Mucosa of descending colon (tissue), 3 donors: ENCODE results near the gene PLPP2. TPM values are rescaled to one million over a fixed set of nuclear protein-coding genes. Genes with fewer than 3 reads are reported as not detected.

Experiments used
- ATAC-seq: fragments of 200-7000 bp; cut with Tn5 transposase; one replicate; pipeline ENCODE4 v1.9.1; 2020; ENCODE audit warnings: mild to moderate bottlenecking, moderate library complexity
- DNase-seq, 3 donors: peaks; one replicate each; pipeline ENCODE4 v3.0.0-alpha.2; 2020
- H3K36me3 ChIP-seq: fragments of 200-600 bp; one replicate; pipeline ENCODE4 v1.8.0; 2021; ENCODE audit warnings: low read depth, mild to moderate bottlenecking
- H3K4me1 ChIP-seq: fragments of 200-600 bp; one replicate; pipeline ENCODE4 v1.8.0; 2021; ENCODE audit warnings: low read depth, mild to moderate bottlenecking
- H3K4me3 ChIP-seq: fragments of 200-600 bp; one replicate; pipeline ENCODE4 v1.8.0; 2021; ENCODE audit warnings: mild to moderate bottlenecking
- H3K9me3 ChIP-seq: fragments of 200-600 bp; one replicate; pipeline ENCODE4 v1.8.0; 2021; ENCODE audit warnings: mild to moderate bottlenecking
- intact Hi-C, 2 donors: fragments of 100-400 bp; cut with DNase I in 1 of 2; cut with micrococcal nuclease in 1 of 2; formaldehyde crosslinking; loops; one replicate each; pipeline versions ENCODE4 v1.11.0 to v1.11.1; 2022; cut with DNase I, micrococcal nuclease
- total RNA-seq, 3 donors: library from RNA; stranded (reverse); fragmentation: NEBNext Ultra II Directional in 2 of 3; extraction: Animal tissue kit (Norgen Biotek cat#: 25700) in 2 of 3; gene quantifications; one replicate each; pipeline versions ENCODE4 v1.2.1 to v1.2.4, GENCODE V29; 2021 to 2023
- TF ChIP-seq, protein P1 (sequence below): fragments of 200-600 bp; IDR thresholded peaks from one replicate; pipeline ENCODE4 v1.8.0; 2022; ENCODE audit warnings: antibody characterized with exemption, mild to moderate bottlenecking
- donor health status: DM: no; HTN: no; CAD: no; lungs with moderate emphysema.
- donor health status: DM: no; HTN: no; CAD: no.
- donor health status: DM: no; HTN: yes; CAD: no.

Gene PLPP2
- total RNA-seq, 3 donors from 2014 or later: 41.9 to 107 (median 75.4) TPM

DNA sequence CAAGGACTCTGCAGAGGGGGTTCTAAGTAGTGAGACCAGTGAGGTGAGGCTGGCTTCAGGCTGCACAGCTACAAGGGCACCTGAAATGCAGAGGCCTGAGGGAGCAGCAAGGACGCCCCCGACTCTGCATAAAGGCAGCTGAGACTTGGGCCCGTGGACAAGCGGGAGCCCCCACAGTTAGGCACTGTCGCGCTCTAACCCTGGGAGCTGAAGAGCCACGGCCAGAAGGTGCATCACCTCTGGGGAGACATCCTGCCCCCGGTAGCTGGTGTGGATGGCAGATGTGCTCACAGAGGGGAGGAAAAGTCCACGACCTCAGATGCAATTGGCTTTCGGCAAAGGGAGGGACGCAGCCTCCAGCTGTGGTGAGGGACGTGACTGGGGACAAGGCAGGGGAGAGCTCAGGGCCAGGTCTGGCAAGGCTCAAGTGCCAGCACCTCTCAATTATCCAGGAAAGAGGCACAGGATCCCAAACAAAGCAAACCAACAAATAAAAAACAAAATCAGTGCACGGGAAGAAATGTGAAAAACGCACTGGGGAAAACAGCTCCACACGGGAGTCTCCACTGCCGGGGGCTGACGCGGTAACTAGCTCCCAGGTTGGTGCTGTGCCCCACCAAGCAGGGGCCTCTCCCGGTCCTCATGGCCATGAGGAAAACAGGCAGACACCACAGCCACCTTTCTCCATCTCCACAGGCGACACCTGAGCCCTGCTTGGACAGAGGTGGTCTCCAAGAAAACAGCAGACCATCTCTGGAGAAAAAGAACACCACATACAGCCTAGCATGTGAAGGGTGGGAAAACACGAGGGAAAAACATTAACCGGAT is 23.0 kb upstream of the PLPP2 start:
- no peaks in the 10 kb centered on the region for H3K4me1 ChIP-seq
- no peak for ATAC-seq
- TF ChIP-seq, protein P1, sequence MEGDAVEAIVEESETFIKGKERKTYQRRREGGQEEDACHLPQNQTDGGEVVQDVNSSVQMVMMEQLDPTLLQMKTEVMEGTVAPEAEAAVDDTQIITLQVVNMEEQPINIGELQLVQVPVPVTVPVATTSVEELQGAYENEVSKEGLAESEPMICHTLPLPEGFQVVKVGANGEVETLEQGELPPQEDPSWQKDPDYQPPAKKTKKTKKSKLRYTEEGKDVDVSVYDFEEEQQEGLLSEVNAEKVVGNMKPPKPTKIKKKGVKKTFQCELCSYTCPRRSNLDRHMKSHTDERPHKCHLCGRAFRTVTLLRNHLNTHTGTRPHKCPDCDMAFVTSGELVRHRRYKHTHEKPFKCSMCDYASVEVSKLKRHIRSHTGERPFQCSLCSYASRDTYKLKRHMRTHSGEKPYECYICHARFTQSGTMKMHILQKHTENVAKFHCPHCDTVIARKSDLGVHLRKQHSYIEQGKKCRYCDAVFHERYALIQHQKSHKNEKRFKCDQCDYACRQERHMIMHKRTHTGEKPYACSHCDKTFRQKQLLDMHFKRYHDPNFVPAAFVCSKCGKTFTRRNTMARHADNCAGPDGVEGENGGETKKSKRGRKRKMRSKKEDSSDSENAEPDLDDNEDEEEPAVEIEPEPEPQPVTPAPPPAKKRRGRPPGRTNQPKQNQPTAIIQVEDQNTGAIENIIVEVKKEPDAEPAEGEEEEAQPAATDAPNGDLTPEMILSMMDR: no peak
- no peaks in the 10 kb centered on the region for H3K36me3 ChIP-seq
- H3K9me3 ChIP-seq: no peaks in the 10 kb centered on the region
- DNase-seq: peak in 1 of 3 donors; percentile 23
- intact Hi-C loops: no loop called here
- no peak overlapping the region for H3K4me3 ChIP-seq

DNA sequence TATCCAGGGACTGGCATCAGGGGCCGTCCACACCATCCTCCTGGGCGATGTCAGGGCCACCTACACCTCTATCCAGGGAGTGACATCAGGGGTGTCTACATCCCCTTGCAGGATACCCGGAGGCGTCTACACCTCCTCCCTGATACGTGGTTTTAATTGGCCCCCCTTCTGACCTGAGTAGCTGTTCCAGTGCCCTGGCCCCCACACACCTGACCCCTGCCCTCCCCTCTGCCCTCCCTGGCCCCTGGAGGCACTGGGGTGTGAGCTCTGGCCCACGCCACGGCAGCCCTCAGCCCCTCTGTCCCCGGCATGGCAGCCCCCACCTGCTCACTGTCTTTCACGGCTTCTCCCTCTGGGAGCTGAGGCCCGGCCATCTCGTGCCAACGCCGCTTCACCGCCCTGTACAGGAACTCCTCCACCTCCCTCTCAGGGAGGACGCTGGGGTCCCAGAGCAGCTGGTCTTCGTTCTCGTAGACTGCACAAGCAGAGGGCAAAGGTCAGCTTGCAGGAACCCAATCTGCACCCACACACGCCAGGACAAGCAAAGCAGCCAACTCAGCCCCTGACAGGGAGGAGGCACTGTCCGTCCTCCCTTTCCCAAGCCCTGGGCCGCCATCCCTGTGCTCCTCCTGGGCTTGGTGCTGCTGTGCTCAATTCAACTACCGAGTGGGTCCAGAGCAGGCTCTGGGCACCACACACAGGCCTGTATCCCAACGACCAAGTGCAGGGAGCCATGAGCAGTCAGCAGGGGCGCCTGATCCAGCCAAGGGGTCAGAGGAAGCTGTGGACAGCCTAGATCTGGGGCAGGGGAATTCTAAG is 22.2 kb upstream of the PLPP2 start:
- Histone ChIP-seq H3K36me3 (no peaks in the 10 kb centered on the region), H3K4me1 (no peaks in the 10 kb centered on the region), H3K9me3 (no peaks in the 10 kb centered on the region), H3K4me3 (no peak overlapping the region)
- TF ChIP-seq, protein P1: no peak
- ATAC-seq (no peak), DNase-seq (peak in 1 of 3 donors; percentile 40)
- intact Hi-C loops: no loop called here

- Histone ChIP-seq H3K4me3 (no peak overlapping the region), H3K36me3 (no peaks in the 10 kb centered on the region), H3K9me3 (no peaks in the 10 kb centered on the region), H3K4me1 (no peaks in the 10 kb centered on the region)
- peak in 1 of 3 donors; percentile 40 for DNase-seq
- ATAC-seq: no peak
- intact Hi-C loops: no loop called here
- TF ChIP-seq, protein P1: no peak
Measured at GRCh38 chr19:311813-312261, 20.6 kb upstream of the PLPP2 start.

DNA sequence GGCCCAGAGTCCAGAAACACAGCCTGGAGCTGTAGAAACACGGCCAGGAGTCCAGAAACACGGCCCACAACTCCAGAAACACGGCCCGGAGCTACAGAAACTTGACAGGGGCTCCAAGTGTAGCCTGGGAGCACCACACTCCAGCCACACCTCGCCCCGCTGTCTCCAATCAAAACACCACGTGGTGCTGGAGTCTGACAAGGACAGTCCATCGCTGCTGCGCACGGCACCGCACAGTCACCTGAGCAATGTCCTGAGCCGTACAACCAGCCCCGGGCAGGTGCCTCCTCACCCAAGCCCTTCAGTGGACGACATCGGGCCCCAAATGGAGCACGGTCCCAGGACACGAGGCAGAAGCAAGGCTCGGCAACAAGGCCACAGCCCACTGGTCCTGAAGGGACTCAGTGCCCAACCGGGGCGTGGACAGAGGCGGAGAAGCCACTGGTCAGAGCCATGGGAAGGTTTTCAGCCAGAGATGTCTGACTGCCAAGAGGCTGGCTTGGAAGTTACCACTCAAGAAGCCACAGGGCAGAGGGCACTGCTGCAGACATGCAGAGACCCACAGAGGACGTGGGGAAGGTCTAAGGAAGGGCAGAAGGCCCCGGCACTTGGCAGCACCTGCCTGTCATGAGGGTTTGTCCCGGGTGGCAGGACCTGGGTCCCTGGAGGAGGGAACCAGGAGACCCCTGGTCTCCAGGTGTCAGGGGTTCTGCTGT is 19.7 kb upstream of the PLPP2 start:
- DNase-seq (no peak), ATAC-seq (no peak)
- no peaks in the 10 kb centered on the region for H3K36me3 ChIP-seq
- intact Hi-C loops: no loop called here
- H3K9me3 ChIP-seq: no peaks in the 10 kb centered on the region
- H3K4me3 ChIP-seq: no peak overlapping the region
- TF ChIP-seq, protein P1: no peak
- H3K4me1 ChIP-seq: no peaks in the 10 kb centered on the region

- H3K4me3 ChIP-seq: no peak overlapping the region
- H3K36me3 ChIP-seq: no peaks in the 10 kb centered on the region
- no peak for DNase-seq
- peak; percentile 80 for ATAC-seq
- H3K4me1 ChIP-seq: no peaks in the 10 kb centered on the region
- TF ChIP-seq, protein P1: no peak
- no peaks in the 10 kb centered on the region for H3K9me3 ChIP-seq
- intact Hi-C loops: no loop called here
Measured at GRCh38 chr19:310141-310651, 19.0 kb upstream of the PLPP2 start.
